A549 (cell line): ENCODE measurements around the gene TRUB1. TPM values are rescaled to one million over a fixed set of nuclear protein-coding genes. Genes with fewer than 3 reads are reported as not detected.

Experiments used
- ATAC-seq, 2 experiments: fragments of 200-7000 bp in 1 of 2; fragments of >200 bp in 1 of 2; cut with Nextera tagmentation in 1 of 2; cut with Tn5 transposase in 1 of 2; 3 replicates each; pipeline versions ENCODE4 v1.8.0 to v1.9.1; 2018 to 2020; ENCODE audit warnings: mild to moderate bottlenecking in 1 of 2, moderate library complexity in 1 of 2
- CTCF ChIA-PET: fragments of 300-600 bp; sonication (Branson Sonifier 250); formaldehyde crosslinking; extraction: SDS; loops from one replicate; lab custom pipeline; 2021; ENCODE audit warnings: antibody characterized with exemption, inconsistent platforms; lab: Yijun Ruan, JAX
- POLR2A ChIA-PET: fragments of 350-600 bp; formaldehyde crosslinking; extraction: SDS; loops from one replicate; lab custom pipeline; 2021; ENCODE audit warnings: antibody characterized with exemption, inconsistent platforms; lab: Yijun Ruan, JAX
- DNase-seq, 2 experiments: peaks; one replicate each; pipeline versions ENCODE4 v3.0.0 to v3.0.0-alpha.2; 2011 to 2016; ENCODE audit warnings: low read depth in 1 of 2, low spot score in 1 of 2
- FAIRE-seq: peaks from 2 replicates; lab custom pipeline; 2011; peaks lifted over from hg19 to GRCh38; lab: Jason Lieb, UNC
- H3K27ac ChIP-seq, 2 experiments: fragments of >200 bp; sonication (Bioruptor Twin); formaldehyde crosslinking; 3 replicates each; pipeline ENCODE4 v1.5.1; 2016 to 2017
- H3K4me1 ChIP-seq: fragments of >200 bp; sonication (Bioruptor Twin); formaldehyde crosslinking; 3 replicates; pipeline ENCODE4 v1.6.1; 2016
- H3K4me2 ChIP-seq: fragments of >200 bp; sonication (Bioruptor Twin); formaldehyde crosslinking; 3 replicates; pipeline ENCODE4 v1.6.1; 2016
- H3K4me3 ChIP-seq: fragments of >200 bp; sonication (Bioruptor Twin); formaldehyde crosslinking; 3 replicates; pipeline ENCODE4 v1.5.1; 2016
- H3K9me3 ChIP-seq: fragments of >200 bp; sonication (Bioruptor Twin); formaldehyde crosslinking; 3 replicates; pipeline ENCODE4 v1.6.1; 2016
- CHD4 ChIP-seq: fragments of 200-600 bp; sonication (generic); IDR thresholded peaks from 2 replicates; pipeline ENCODE4 v1.6.1; 2016; ENCODE audit warnings: antibody characterized with exemption, mild to moderate bottlenecking, borderline replicate concordance
- EHMT2 ChIP-seq: fragments of 200-600 bp; sonication (generic); IDR thresholded peaks from 2 replicates; pipeline ENCODE4 v1.6.1; 2016; ENCODE audit warnings: antibody characterized with exemption, low read depth, mild to moderate bottlenecking, moderate library complexity
- EP300 ChIP-seq, 2 experiments: fragments of >200 bp; sonication (Bioruptor Twin); formaldehyde crosslinking; IDR thresholded peaks; 2 replicates in 1 of 2; 3 replicates in 1 of 2; pipeline ENCODE4 v1.6.1; 2016 to 2017
- FOSL2 ChIP-seq, 2 experiments: fragments of 450-650 bp in 1 of 2; fragments of >200 bp in 1 of 2; sonication (Bioruptor Twin) in 1 of 2; formaldehyde crosslinking; IDR thresholded peaks; 2 replicates each; pipeline versions ENCODE4 v1.5.0 to v1.6.1; 2016 to 2020; ENCODE audit warnings: mild to moderate bottlenecking in 1 of 2, moderate library complexity in 1 of 2
- GATA3 ChIP-seq: IDR thresholded peaks from 2 replicates; pipeline ENCODE4 v1.6.1; 2012; ENCODE audit warnings: borderline replicate concordance
- HEYL ChIP-seq: fragments of 250-450 bp; sonication (Bioruptor Pico); IDR thresholded peaks from 2 replicates; pipeline ENCODE4 v1.8.0; 2021; ENCODE audit warnings: mild to moderate bottlenecking, moderate library complexity
- JUNB ChIP-seq: fragments of >200 bp; sonication (Bioruptor Twin); formaldehyde crosslinking; IDR thresholded peaks from 2 replicates; pipeline ENCODE4 v1.6.1; 2016
- KDM1A ChIP-seq: fragments of 200-600 bp; sonication (generic); IDR thresholded peaks from 2 replicates; pipeline ENCODE4 v1.6.1; 2016; ENCODE audit warnings: low read depth, mild to moderate bottlenecking
- NFE2L2 ChIP-seq: fragments of 150-350 bp; conservative IDR thresholded peaks from 2 replicates; pipeline ENCODE4 v1.6.1; 2014; ENCODE audit warnings: low read length
- NPAS2 ChIP-seq: fragments of 250-450 bp; sonication (Bioruptor Pico); IDR thresholded peaks from 2 replicates; pipeline ENCODE4 v1.8.0; 2022; ENCODE audit warnings: mild to moderate bottlenecking, moderate library complexity, borderline replicate concordance
- POLR2A ChIP-seq: IDR thresholded peaks from 2 replicates; pipeline ENCODE4 v1.6.1; 2012; ENCODE audit warnings: mild to moderate bottlenecking, low read length
- RAD21 ChIP-seq, 2 experiments: fragments of >200 bp in 1 of 2; sonication (Bioruptor Twin) in 1 of 2; formaldehyde crosslinking in 1 of 2; IDR thresholded peaks in 1 of 2; conservative IDR thresholded peaks in 1 of 2; 2 replicates in 1 of 2; 3 replicates in 1 of 2; pipeline ENCODE4 v1.6.1; 2012 to 2018; ENCODE audit warnings: inconsistent platforms in 1 of 2
- ZFP36 ChIP-seq: fragments of 450-650 bp; IDR thresholded peaks from 2 replicates; pipeline ENCODE4 v1.6.1; 2014; ENCODE audit warnings: borderline replicate concordance; ENCODE audit not compliant: partially characterized antibody
- ZNF302 ChIP-seq: fragments of 250-450 bp; sonication (Bioruptor Pico); IDR thresholded peaks from 2 replicates; pipeline ENCODE4 v1.9.0; 2021; ENCODE audit warnings: inconsistent platforms, mild to moderate bottlenecking, moderate library complexity
- WGBS: methylation state at CpG from one replicate; pipeline ENCODE4 v1.1.6; 2017; ENCODE audit errors: missing lambda C conversion rate; 5-methylcytosine and 5-hydroxymethylcytosine counted together
- polyA plus RNA-seq, 4 experiments: library from polyadenylated mRNA; depleted of rRNA in 3 of 4; stranded (reverse); fragments of >200 nt; fragmentation: RNase III in 1 of 4; extraction: RNeasy Plus Mini Kit Qiagen cat#74134 plus additional on column Dnase treatment in 1 of 4; gene quantifications; 2 replicates in 3 of 4; 3 replicates in 1 of 4; pipeline ENCODE4 v1.2.3, GENCODE V29; 2011 to 2017
- TF ChIP-seq, protein P1 (sequence below): fragments of 250-450 bp; sonication (Bioruptor Pico); IDR thresholded peaks from 2 replicates; pipeline ENCODE4 v1.5.0; 2020; ENCODE audit warnings: low read depth, mild to moderate bottlenecking, moderate library complexity
- TF ChIP-seq, protein P2 (sequence below): fragments of 450-650 bp; IDR thresholded peaks from 2 replicates; pipeline ENCODE4 v1.6.1; 2014; ENCODE audit warnings: antibody characterized with exemption
- TF ChIP-seq, protein P3 (sequence below): IDR thresholded peaks from 2 replicates; pipeline ENCODE4 v1.6.1; 2012; ENCODE audit warnings: low read depth, borderline replicate concordance

Gene TRUB1
- polyA plus RNA-seq, 2 of the 4 experiments (the other 2 are of a cell fraction), result 19.5 to 40.4 TPM

DNA sequence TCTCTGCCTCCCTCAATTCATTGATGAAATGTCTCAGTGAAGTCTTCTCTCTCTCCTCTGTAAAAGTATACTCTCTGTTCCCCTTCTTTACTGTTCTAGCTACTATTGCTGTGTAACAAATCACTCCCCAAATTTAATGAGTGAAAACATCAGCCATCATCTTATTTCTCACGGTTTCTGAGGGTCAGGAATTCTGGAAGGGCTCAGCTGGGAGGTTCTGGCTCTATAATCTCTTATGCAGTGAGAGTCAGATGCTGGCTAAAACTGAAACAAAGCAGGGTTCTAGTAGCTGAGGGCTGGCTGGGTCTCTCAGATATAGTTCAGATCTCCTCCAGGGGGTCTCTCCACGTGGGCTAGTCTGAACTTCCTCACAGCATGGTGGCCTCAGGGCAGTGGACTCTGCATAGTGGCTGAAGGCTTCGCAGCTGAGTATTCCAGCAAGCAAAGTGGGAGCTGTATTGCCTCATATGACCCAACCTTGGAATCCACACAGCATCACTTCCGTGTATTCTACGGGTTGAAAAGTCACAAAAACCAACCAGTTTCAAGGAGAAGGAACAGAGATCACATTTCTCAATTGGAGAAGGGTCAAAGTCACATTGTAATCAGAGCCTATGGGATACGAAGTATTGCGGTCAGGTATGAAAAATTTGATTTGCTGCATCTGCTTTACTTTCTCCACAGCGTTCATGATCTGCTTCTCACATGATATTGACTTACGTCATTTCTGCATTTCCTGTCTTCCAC is 80.4 kb downstream of the TRUB1 start (continued):
- no peak for TF ChIP-seq ZNF302 (CRISPR knock-in tag)
- no peak for TF ChIP-seq NPAS2 (CRISPR knock-in tag)
- no peak for TF ChIP-seq EHMT2

DNA sequence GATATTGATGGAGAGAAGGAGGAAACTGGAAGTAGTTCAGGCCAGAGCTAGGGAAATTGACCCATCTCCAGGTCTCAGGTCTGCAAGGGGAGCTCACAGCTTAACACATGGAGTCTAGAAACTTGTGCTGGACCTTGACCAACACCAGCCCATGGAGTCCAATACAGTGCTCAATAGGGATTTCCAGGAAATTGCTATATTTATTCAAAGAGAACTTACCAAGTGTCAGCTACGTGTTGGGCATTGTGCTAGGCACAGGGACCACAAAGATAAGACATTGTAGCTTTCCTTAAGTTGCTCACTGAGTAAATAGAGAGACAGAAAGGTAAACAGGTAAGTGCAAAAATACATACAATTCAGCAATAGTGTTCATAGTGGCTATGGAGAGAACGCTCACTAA is 82.5 kb downstream of the TRUB1 start:
- ATAC-seq (no peak), DNase-seq (no peak), FAIRE-seq (no peak)
- no peaks in the 10 kb centered on the region for H3K9me3 ChIP-seq
- 39% methylated on average over 2 of the region's 2 CpGs for WGBS
- H3K27ac ChIP-seq, result no peak overlapping the region
- no peaks in the 10 kb centered on the region for H3K4me1 ChIP-seq
- no peak overlapping the region for H3K4me2 ChIP-seq
- POLR2A ChIA-PET, result no interaction called here
- TF ChIP-seq GATA3, result no peak
- TF ChIP-seq, protein P1, sequence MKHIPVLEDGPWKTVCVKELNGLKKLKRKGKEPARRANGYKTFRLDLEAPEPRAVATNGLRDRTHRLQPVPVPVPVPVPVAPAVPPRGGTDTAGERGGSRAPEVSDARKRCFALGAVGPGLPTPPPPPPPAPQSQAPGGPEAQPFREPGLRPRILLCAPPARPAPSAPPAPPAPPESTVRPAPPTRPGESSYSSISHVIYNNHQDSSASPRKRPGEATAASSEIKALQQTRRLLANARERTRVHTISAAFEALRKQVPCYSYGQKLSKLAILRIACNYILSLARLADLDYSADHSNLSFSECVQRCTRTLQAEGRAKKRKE (CRISPR knock-in tag), result no peak
- no peak for TF ChIP-seq HEYL (CRISPR knock-in tag)
- CTCF ChIA-PET, result no interaction called here
- H3K4me3 ChIP-seq, result no peak overlapping the region

DNA sequence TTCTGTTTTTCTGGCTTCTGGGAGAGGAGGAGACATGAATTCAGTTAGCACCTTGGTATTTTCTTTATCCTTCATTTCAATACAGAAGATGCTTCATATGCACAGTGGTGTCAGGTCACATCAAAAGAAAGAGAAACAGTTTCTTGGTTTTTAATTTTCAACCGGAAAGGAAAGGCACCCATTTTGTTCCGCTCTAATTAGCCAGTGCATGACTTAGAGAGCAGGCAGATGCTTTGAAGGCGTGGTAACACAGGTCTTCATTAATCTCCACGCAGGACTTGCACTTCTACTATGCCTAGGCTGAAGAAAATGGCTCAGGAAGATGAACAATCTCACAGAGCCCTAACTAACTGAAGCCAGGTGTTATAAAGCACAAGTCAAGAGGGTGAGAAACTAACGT is 84.7 kb downstream of the TRUB1 start:
- POLR2A ChIA-PET, result no interaction called here
- DNase-seq, result no peak
- TF ChIP-seq CHD4, result no peak
- TF ChIP-seq HEYL (CRISPR knock-in tag), result no peak
- no peak for TF ChIP-seq ZFP36
- no peak for TF ChIP-seq RAD21 (conservative IDR thresholded peaks at IDR 0.05 in 1 of 2, IDR thresholded peaks at IDR 0.05 in 1 of 2)
- TF ChIP-seq NPAS2 (CRISPR knock-in tag), result no peak
- TF ChIP-seq, all 56 proteins: peak for 0
- Histone ChIP-seq H3K4me2 (no peak overlapping the region), H3K4me1 (no peaks in the 10 kb centered on the region), H3K9me3 (no peaks in the 10 kb centered on the region), H3K27ac (no peak overlapping the region), H3K4me3 (no peak overlapping the region)
- CTCF ChIA-PET, result no interaction called here
- peak; percentile 39 for FAIRE-seq
- ATAC-seq, result no peak
- 48% methylated on average over 5 of the region's 5 CpGs for WGBS

DNA sequence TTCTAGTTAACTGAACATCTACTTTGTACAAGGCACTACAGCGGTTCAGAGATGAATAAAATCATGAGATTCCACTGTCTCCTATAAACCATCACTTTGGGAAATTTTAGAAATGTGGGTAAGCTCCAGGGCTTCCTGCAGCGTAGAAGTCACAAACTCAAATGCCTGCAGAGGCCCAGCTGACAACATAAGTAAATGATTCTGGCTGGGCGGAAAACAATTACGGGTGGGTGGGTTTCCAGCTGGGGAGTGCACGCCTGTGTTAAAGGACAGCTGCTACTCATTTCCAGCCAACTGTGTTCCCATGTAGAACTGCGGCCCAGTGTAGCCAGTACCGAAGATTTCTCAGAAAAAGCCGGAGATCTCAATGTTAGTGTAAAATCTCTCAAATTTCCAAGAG is 85.7 kb downstream of the TRUB1 start:
- TF ChIP-seq NFE2L2, result no peak
- TF ChIP-seq, protein P2, sequence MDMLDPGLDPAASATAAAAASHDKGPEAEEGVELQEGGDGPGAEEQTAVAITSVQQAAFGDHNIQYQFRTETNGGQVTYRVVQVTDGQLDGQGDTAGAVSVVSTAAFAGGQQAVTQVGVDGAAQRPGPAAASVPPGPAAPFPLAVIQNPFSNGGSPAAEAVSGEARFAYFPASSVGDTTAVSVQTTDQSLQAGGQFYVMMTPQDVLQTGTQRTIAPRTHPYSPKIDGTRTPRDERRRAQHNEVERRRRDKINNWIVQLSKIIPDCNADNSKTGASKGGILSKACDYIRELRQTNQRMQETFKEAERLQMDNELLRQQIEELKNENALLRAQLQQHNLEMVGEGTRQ, result no peak
- TF ChIP-seq, protein P3, sequence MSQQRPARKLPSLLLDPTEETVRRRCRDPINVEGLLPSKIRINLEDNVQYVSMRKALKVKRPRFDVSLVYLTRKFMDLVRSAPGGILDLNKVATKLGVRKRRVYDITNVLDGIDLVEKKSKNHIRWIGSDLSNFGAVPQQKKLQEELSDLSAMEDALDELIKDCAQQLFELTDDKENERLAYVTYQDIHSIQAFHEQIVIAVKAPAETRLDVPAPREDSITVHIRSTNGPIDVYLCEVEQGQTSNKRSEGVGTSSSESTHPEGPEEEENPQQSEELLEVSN, result no peak
- TF ChIP-seq CHD4, result no peak
- TF ChIP-seq FOSL2 (IDR thresholded peaks at IDR 0.05), result no peak
- TF ChIP-seq FOSL2 (CRISPR knock-in tag; IDR thresholded peaks at IDR 0.05), result no peak
- TF ChIP-seq POLR2A, result no peak
- TF ChIP-seq EP300 (IDR thresholded peaks at IDR 0.05), result no peak
- no peak for TF ChIP-seq JUNB
- no peak for TF ChIP-seq KDM1A
- Histone ChIP-seq H3K27ac (no peak overlapping the region), H3K9me3 (no peaks in the 10 kb centered on the region), H3K4me2 (no peak overlapping the region), H3K4me1 (no peaks in the 10 kb centered on the region), H3K4me3 (no peak overlapping the region)
- no peak for DNase-seq
- no peak for ATAC-seq
- POLR2A ChIA-PET, result no interaction called here
- no peak for FAIRE-seq
- WGBS, result 73% methylated on average over 8 of the region's 8 CpGs
- CTCF ChIA-PET, result no interaction called here
